ENCODE data around the gene ACADM. TPM values are rescaled to one million over a fixed set of nuclear protein-coding genes. Genes with fewer than 3 reads are reported as not detected.

The ACADM gene
- total RNA-seq, result 22.4 and 34.2 TPM in 2 replicates

DNA sequence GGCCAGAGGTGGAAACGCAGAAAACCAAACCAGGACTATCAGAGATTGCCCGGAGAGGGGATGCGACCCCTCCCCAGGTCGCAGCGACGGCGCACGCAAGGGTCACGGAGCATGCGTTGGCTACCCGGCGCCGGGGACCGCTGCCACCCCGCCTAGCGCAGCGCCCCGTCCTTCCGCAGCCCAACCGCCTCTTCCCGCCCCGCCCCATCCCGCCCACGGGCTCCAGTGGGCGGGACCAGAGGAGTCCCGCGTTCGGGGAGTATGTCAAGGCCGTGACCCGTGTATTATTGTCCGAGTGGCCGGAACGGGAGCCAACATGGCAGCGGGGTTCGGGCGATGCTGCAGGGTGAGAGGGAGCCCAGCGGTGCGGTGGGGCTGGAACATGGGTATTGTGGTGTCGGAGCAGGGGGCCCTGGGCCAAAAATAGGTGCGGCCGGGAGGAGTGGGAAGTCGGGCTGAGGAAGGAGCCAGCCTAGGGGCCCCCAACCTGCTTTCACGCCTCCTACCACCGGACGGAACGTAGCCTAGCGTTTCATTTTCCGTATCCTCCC lies at the start of gene ACADM:
ACADM (plus strand) TSS at position 238 of the 551 bp plus-strand sequence; CDS start at position 317, 79 bp downstream.

DNA sequence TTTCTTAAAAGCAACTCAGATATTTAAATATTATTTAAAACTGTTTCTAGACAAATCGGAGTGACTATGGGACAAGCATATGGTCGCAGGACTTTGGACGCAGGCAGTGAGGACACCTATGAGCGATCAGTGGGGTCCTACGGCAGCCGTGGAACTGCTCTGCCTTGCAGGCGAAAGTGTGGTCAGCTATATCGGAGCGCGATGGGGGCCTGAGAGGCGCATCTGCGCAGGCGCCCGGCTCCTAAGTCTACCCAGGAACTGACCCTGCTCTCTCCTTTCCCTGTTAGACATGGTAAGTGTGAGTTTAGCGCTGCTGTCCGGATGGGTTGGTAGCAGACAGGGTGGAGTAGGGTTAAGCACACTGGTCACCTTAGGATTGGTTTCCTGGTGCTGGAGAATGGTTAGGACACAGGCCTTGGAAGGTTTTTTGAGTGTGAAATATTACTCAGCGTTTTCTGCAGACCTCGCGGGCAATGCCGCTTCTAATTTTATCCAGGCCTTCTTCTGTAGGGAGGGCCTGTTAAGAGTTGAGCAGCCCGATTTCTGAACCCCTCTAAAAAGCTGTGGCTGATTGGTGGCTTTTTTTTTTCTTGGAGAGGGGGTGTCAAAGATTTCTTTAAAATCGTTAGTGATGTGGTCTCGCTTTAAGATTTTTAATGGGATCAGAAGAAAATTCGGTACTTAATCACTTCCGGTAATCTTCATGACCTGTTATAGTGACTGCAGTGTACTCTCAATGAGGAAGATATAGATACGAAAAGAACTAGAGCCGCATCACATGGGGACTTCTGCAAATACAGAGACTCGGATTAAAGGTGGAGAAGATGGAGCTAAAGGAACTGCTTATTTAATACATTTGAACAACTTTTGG lies 61.7 kb downstream of the ACADM start, which contains the start of gene RABGGTB:
RABGGTB (plus strand) TSS at position 274 of the 871 bp plus-strand sequence; CDS start at position 290, 16 bp downstream.

DNA sequence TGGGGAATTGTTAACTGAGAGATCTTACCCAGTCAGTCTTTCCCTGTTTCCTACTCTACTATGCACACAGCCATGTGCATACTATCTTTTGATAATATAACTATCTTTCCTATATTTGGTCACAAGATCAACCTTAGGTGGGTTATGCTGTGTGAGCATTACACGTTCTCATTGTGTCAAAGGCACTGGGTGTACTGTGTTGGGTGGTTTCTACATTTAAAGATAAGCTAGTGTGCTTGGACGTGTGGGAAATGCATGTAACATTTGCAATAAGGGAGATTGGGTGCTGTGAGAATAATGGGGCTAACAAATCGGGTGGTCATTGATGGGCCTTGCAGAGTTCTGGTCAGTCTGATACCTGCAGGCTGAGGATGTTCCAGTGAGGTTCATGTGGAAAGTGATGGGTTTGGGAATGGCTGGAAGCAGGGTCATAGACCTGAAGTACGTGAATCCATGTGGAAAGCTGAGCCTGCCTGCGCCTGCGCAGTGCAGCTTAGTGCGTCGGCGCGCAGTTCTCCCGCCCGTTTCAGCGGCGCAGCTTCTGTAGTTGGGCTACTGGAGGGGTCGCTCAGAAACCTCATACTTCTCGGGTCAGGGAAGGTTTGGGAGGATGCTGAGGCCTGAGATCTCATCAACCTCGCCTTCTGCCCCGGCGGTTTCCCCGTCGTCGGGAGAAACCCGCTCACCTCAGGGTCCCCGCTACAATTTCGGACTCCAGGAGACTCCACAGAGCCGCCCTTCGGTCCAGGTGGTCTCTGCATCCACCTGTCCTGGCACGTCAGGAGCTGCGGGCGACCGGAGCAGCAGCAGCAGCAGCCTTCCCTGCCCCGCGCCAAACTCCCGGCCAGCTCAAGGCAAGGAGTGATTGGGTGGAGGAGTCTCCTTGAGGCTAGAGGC lies 72.1 kb downstream of the ACADM start, which contains the start of gene MSH4:
MSH4 (plus strand) TSS at position 507 of the 897 bp plus-strand sequence; CDS start at position 611, 104 bp downstream.

Other genes starting within 250 kb of the ACADM start
- gene SLC44A5, start 113.6 kb upstream of the ACADM start, total RNA-seq, result under 0.01 and 0.26 TPM in 2 replicates
- 34.1 and 52.0 TPM in 2 replicates for gene RABGGTB, start 61.5 kb downstream of the ACADM start, total RNA-seq
- 0.17 TPM in 1 of 2 replicates, not detected in the other for gene MSH4, start 72.2 kb downstream of the ACADM start, total RNA-seq
- gene ASB17, start 207.7 kb downstream of the ACADM start, total RNA-seq, result not detected in 2 replicates

Data from pericardium fibroblast (primary cell).